Cardiac muscle cell (in vitro differentiated cells and primary cell): ENCODE data around the gene CDK5R2. TPM values are rescaled to one million over a fixed set of nuclear protein-coding genes. Genes with fewer than 3 reads are reported as not detected.

Experiments
- DNase-seq, 2 donors: peaks; one replicate each; pipeline versions ENCODE4 v3.0.0 to v3.0.0-alpha.2; 2010 to 2017; ENCODE audit warnings: low read depth in 1 of 2, low spot score in 1 of 2
- H3K27ac ChIP-seq: fragments of 200-600 bp; sonication (generic); 2 replicates; pipeline ENCODE4 v1.5.1; 2016
- H3K27me3 ChIP-seq: fragments of 200-600 bp; sonication (generic); 2 replicates; pipeline ENCODE4 v1.6.0; 2016; ENCODE audit warnings: control low read depth
- H3K36me3 ChIP-seq: fragments of 200-600 bp; sonication (generic); 2 replicates; pipeline ENCODE4 v1.5.1; 2016; ENCODE audit warnings: control low read depth
- H3K4me1 ChIP-seq: fragments of 200-600 bp; sonication (generic); 2 replicates; pipeline ENCODE4 v1.8.1; 2017; ENCODE audit warnings: low read depth, mild to moderate bottlenecking, mixed run types
- H3K4me3 ChIP-seq: fragments of 200-600 bp; sonication (generic); 2 replicates; pipeline ENCODE4 v1.5.1; 2016; ENCODE audit warnings: mild to moderate bottlenecking
- H3K9me3 ChIP-seq: fragments of 200-600 bp; sonication (generic); 2 replicates; pipeline ENCODE4 v1.5.1; 2017; ENCODE audit warnings: low read depth, mild to moderate bottlenecking, control low read depth
- CTCF ChIP-seq: IDR thresholded peaks from 2 replicates; pipeline ENCODE4 v1.5.1; 2012; ENCODE audit warnings: low read depth, mild to moderate bottlenecking, low read length
- polyA plus RNA-seq: library from polyadenylated mRNA; unstranded; fragments of >200 nt; fragmentation: Nextera tagmentation; extraction: Ambion mirVana; gene quantifications from 2 replicates; pipeline ENCODE4 v1.2.1, GENCODE V29; 2016
- total RNA-seq: library from RNA; depleted of rRNA; stranded (reverse); fragments of >200 nt; gene quantifications from 2 replicates; pipeline ENCODE4 v1.2.3, GENCODE V29; 2016

CDK5R2 gene
- total RNA-seq (0.06 TPM in 1 of 2 replicates, not detected in the other), polyA plus RNA-seq (0.22 and 0.24 TPM in 2 replicates)

- no peaks in the 10 kb centered on the region for H3K36me3 ChIP-seq
- H3K4me1 ChIP-seq = peaks cover 8% of the 10 kb centered on the region
- no peak for TF ChIP-seq CTCF
- H3K27me3 ChIP-seq = peaks cover 73% of the 10 kb centered on the region
- H3K9me3 ChIP-seq = no peaks in the 10 kb centered on the region
- peak within 1 kb of the TSS; percentile 51 for H3K4me3 ChIP-seq
- no peak within 1 kb of the TSS for H3K27ac ChIP-seq
- DNase-seq = peak; percentile 93 to 94
Observed at GRCh38 chr2:218959141-218959731, at the start of gene CDK5R2. CDK5R2 (plus strand) TSS chr2:218959666; CDS start chr2:218959821, 155 bp downstream.

GRCh38 chr2:218910741-218911140 is 48.7 kb upstream of the CDK5R2 start:
- no peak for TF ChIP-seq CTCF
- H3K4me1 ChIP-seq = no peaks in the 10 kb centered on the region
- no peak for DNase-seq
- H3K4me3 ChIP-seq = no peak overlapping the region
- H3K27me3 ChIP-seq = peaks cover 30% of the 10 kb centered on the region
- H3K36me3 ChIP-seq = no peaks in the 10 kb centered on the region
- H3K27ac ChIP-seq = no peak overlapping the region
- no peaks in the 10 kb centered on the region for H3K9me3 ChIP-seq

- no peak for TF ChIP-seq CTCF
- Histone ChIP-seq H3K36me3 (no peaks in the 10 kb centered on the region), H3K27me3 (no peaks in the 10 kb centered on the region), H3K9me3 (no peaks in the 10 kb centered on the region), H3K27ac (no peak overlapping the region), H3K4me3 (no peak overlapping the region), H3K4me1 (no peaks in the 10 kb centered on the region)
- DNase-seq = no peak
Observed at GRCh38 chr2:218920504-218920903, 39.0 kb upstream of the CDK5R2 start.

- H3K4me1 ChIP-seq = no peaks in the 10 kb centered on the region
- H3K27ac ChIP-seq = no peak overlapping the region
- H3K9me3 ChIP-seq = no peaks in the 10 kb centered on the region
- no peaks in the 10 kb centered on the region for H3K27me3 ChIP-seq
- no peak for DNase-seq
- no peaks in the 10 kb centered on the region for H3K36me3 ChIP-seq
- no peak overlapping the region for H3K4me3 ChIP-seq
- no peak for TF ChIP-seq CTCF
Observed at GRCh38 chr2:218924757-218925156, 34.7 kb upstream of the CDK5R2 start.

GRCh38 chr2:218925434-218925833 is 34.0 kb upstream of the CDK5R2 start:
- H3K9me3 ChIP-seq = no peaks in the 10 kb centered on the region
- TF ChIP-seq CTCF = no peak
- no peaks in the 10 kb centered on the region for H3K36me3 ChIP-seq
- H3K4me1 ChIP-seq = no peaks in the 10 kb centered on the region
- no peak overlapping the region for H3K27ac ChIP-seq
- no peak overlapping the region for H3K4me3 ChIP-seq
- no peaks in the 10 kb centered on the region for H3K27me3 ChIP-seq
- DNase-seq = no peak
